ENCODE results near the gene SERPINI1.

The SERPINI1 gene

DNA sequence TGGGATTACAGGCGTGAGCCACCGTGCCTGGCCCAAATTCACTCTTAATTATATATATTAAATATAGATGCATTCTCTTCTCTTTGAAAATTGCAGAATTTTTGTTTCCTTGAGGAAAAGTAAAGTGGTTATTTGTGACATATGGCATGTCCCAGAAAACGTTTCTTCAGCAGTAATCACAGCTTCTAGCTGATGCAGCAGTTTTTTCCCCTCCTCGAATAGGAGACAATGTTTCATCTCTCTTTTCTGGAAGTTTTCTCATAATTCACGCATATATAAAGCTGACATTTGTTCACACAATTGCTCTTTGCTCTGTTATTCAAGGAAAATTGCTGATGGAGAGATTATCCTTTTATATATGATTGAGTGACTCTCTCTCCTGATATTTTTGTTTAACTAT is 99.8 kb downstream of the SERPINI1 start:
- no peak overlapping the region for H3K4me3 ChIP-seq (ENCODE audit: control insufficient read depth, low read depth, low read length)
- TF ChIP-seq, protein P1, sequence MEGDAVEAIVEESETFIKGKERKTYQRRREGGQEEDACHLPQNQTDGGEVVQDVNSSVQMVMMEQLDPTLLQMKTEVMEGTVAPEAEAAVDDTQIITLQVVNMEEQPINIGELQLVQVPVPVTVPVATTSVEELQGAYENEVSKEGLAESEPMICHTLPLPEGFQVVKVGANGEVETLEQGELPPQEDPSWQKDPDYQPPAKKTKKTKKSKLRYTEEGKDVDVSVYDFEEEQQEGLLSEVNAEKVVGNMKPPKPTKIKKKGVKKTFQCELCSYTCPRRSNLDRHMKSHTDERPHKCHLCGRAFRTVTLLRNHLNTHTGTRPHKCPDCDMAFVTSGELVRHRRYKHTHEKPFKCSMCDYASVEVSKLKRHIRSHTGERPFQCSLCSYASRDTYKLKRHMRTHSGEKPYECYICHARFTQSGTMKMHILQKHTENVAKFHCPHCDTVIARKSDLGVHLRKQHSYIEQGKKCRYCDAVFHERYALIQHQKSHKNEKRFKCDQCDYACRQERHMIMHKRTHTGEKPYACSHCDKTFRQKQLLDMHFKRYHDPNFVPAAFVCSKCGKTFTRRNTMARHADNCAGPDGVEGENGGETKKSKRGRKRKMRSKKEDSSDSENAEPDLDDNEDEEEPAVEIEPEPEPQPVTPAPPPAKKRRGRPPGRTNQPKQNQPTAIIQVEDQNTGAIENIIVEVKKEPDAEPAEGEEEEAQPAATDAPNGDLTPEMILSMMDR (conservative IDR thresholded peaks at IDR 0.05; ENCODE audit: control insufficient read depth, insufficient read depth, low read depth, low read length), result no peak
- no peak for DNase-seq (ENCODE audit: low read depth)

DNA sequence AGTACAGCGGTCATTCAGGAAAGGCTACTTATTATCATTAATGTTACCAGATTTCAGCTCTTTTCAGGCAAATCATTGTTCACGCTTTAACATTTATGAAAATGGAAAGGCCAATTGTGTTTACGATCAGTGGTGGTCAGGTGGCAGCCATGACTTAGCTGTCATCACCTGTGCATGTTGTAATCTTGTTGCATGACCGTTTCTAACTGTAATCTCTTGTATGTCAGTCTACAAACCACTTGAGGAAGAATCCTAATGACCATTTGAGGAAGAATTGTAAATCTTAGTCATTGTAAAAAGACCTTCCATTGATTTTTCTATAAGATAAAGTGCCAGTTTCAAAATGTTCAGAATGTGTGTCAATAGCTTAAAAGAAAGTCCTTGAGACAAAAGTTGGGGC is 100.4 kb downstream of the SERPINI1 start:
- H3K4me3 ChIP-seq (ENCODE audit: control insufficient read depth, low read depth, low read length), result no peak overlapping the region
- TF ChIP-seq, protein P1 (conservative IDR thresholded peaks at IDR 0.05; ENCODE audit: control insufficient read depth, insufficient read depth, low read depth, low read length), result no peak
- DNase-seq (ENCODE audit: low read depth), result no peak

DNA sequence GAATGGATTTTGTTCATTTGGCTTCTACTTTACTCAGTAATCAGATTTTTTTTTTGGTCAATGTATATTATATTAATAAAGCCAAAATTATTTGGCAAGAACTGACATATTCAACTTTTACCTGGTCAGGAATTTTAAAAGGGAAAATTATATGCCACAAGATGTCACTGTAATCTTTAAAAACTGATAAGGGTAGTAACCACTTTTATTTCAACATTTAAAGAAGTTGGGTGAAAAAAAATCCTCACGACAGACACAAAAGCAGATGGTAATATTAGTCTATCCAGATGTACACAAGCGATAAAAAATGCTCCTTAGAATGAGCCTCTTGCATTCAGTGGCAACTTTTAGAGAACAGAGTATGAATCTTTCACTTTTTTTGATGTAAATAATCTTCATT is 101.9 kb downstream of the SERPINI1 start:
- TF ChIP-seq, protein P1 (conservative IDR thresholded peaks at IDR 0.05; ENCODE audit: control insufficient read depth, insufficient read depth, low read depth, low read length), result peak; percentile 5
- H3K4me3 ChIP-seq (ENCODE audit: control insufficient read depth, low read depth, low read length), result no peak overlapping the region
- DNase-seq (ENCODE audit: low read depth), result peak; percentile 25

DNA sequence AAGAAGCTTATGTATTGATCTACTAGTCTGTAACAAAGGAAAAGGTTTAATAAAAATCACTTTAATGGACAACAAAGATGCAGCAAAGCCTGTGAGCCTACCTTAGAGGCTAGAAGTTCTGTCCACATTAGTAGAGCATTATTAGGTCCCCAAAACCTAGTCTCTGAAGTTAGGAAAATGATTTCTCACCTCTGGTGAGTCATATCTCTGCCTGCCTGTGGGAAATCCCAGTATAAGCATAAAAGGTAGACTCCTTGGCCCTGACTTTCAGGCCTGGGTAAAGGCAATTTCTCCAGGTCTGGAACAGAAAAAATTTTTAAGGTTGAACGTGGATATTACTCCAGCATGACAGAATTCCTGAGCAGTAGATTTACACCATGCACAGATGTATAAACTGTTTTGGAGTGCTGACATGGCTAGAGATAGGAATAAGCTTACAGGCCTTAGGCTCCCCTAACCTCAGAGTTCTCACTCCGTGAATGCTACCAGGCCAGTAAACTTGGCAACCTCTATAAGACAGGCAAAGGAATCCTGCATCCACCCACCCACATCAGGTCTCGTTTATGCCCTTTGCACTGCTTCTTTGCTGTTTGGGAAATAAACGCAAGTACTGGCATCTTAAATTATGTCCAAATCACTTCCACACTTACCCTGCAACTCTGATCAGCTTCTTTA is 104.1 kb downstream of the SERPINI1 start:
- DNase-seq (ENCODE audit: low read depth), result no peak
- no peak overlapping the region for H3K4me3 ChIP-seq (ENCODE audit: control insufficient read depth, low read depth, low read length)
- TF ChIP-seq, protein P1 (conservative IDR thresholded peaks at IDR 0.05; ENCODE audit: control insufficient read depth, insufficient read depth, low read depth, low read length), result no peak

DNA sequence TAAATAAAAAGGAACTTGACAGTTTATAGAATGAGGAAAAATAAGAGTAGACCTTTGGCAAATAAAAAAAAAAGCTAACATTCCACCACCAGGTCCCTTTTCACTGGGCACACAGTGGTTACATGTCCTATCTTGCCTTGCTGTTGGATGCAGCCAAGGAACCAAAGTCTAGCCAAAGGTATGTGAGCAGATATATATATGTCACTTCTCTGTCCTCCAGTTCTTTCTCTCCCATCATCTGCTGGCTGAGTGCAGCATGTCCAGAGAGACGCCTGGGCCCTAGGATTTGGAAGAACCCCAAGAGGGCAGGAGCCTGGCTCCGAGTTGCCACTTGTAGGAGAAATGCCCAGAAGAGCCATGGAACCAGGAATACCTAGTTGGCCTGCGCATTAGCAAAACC is 104.7 kb downstream of the SERPINI1 start:
- TF ChIP-seq, protein P1 (conservative IDR thresholded peaks at IDR 0.05; ENCODE audit: control insufficient read depth, insufficient read depth, low read depth, low read length), result no peak
- no peak for DNase-seq (ENCODE audit: low read depth)

DNA sequence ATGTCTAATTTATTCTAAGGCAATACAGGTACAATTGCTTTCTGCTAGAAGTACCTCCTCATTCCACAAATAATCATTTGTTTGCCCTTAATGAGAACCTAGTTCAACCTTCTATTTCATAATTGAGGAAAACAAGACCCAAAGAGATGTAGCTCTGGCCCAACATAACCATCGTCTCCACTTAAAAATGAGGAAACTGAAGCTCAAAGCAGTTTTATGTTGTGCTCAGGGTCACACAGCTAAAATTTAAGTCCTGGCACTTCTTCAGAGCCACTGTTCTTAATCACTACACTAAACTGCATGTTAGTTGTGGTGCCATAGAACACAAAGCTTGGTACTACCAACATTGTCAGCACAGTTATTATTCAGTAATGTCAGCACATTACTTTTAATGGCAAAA is 108.0 kb downstream of the SERPINI1 start:
- no peak overlapping the region for H3K4me3 ChIP-seq (ENCODE audit: control insufficient read depth, low read depth, low read length)
- TF ChIP-seq, protein P1 (conservative IDR thresholded peaks at IDR 0.05; ENCODE audit: control insufficient read depth, insufficient read depth, low read depth, low read length), result no peak
- DNase-seq (ENCODE audit: low read depth), result no peak

More for the DNA sequence above, 104.7 kb downstream of the SERPINI1 start:
- no peak overlapping the region for H3K4me3 ChIP-seq (ENCODE audit: control insufficient read depth, low read depth, low read length)
